GM12878 (cell line): ENCODE measurements around the gene METAP2. TPM values are rescaled to one million over a fixed set of nuclear protein-coding genes. Genes with fewer than 3 reads are reported as not detected.

Experiments
- ATAC-seq: fragments of 200-7000 bp; cut with Tn5 transposase; 3 replicates; pipeline ENCODE4 v1.9.1; 2020; ENCODE audit warnings: mild to moderate bottlenecking, moderate library complexity
- BruUV-seq: library from RNA; stranded (reverse); fragments of 400-500 nt; replicated peaks from 2 replicates; lab custom pipeline; 2021; lab: Mats Ljungman, UMichigan
- CTCF ChIA-PET: fragments of 300-600 bp; sonication (Branson Sonifier 250); formaldehyde crosslinking; extraction: SDS; loops from one replicate; lab custom pipeline; 2021; ENCODE audit warnings: inconsistent platforms; lab: Yijun Ruan, JAX
- POLR2A ChIA-PET: fragments of 350-600 bp; formaldehyde crosslinking; extraction: SDS; loops from one replicate; lab custom pipeline; 2021; ENCODE audit warnings: inconsistent platforms; lab: Charles Lee
- RAD21 ChIA-PET: fragments of 300-600 bp; sonication (Branson Sonifier 250); formaldehyde crosslinking; loops from one replicate; lab custom pipeline; 2023; ENCODE audit warnings: antibody characterized with exemption; ENCODE audit not compliant: unreplicated experiment; lab: Charles Lee
- SMC1A ChIA-PET: fragments of 300-600 bp; sonication (Branson Sonifier 250); formaldehyde crosslinking; loops from one replicate; lab custom pipeline; 2023; ENCODE audit not compliant: unreplicated experiment, uncharacterized antibody; lab: Charles Lee
- DNase-seq: peaks from one replicate; pipeline ENCODE4 v3.0.0-alpha.2; 2011; ENCODE audit warnings: low read depth, low spot score
- FAIRE-seq: peaks from 3 replicates; lab custom pipeline; 2011; peaks lifted over from hg19 to GRCh38; lab: Jason Lieb, UNC
- H2AFZ ChIP-seq: 2 replicates; pipeline ENCODE4 v1.6.0; 2011; ENCODE audit warnings: low read depth, low read length, control low read depth; ENCODE audit not compliant: control insufficient read depth
- H3K27ac ChIP-seq: 2 replicates; pipeline ENCODE4 v1.5.1; 2011; ENCODE audit warnings: control low read depth; ENCODE audit not compliant: control insufficient read depth, insufficient read depth
- H3K27me3 ChIP-seq, 2 experiments: replicated peaks in 1 of 2; 2 replicates each; pipeline versions ENCODE4 v1.6.0 to v1.6.1; 2011; ENCODE audit warnings: low read length in 1 of 2; ENCODE audit not compliant: control insufficient read depth in 2 of 2, insufficient read depth in 2 of 2
- H3K36me3 ChIP-seq, 2 experiments: 2 replicates each; pipeline ENCODE4 v1.5.1; 2011; ENCODE audit warnings: low read length in 1 of 2; ENCODE audit not compliant: control insufficient read depth in 2 of 2, insufficient read depth in 2 of 2
- H3K4me1 ChIP-seq: 2 replicates; pipeline ENCODE4 v1.6.1; 2011; ENCODE audit warnings: mild to moderate bottlenecking, low read length, moderate library complexity, mixed read lengths; ENCODE audit not compliant: control insufficient read depth, insufficient read depth
- H3K4me2 ChIP-seq: 2 replicates; pipeline ENCODE4 v1.6.0; 2011; ENCODE audit warnings: control low read depth; ENCODE audit not compliant: control insufficient read depth, insufficient read depth
- H3K4me3 ChIP-seq: fragments of 200-600 bp; sonication (generic); 2 replicates; pipeline ENCODE4 v1.5.1; 2016
- H3K79me2 ChIP-seq: 2 replicates; pipeline ENCODE4 v1.6.0; 2011; ENCODE audit warnings: low read length; ENCODE audit not compliant: control insufficient read depth, insufficient read depth
- H3K9ac ChIP-seq: 2 replicates; pipeline ENCODE4 v1.8.0; 2011; ENCODE audit warnings: low read length, control low read depth, mixed read lengths; ENCODE audit not compliant: control insufficient read depth, insufficient read depth
- H3K9me3 ChIP-seq: replicated peaks from 3 replicates; pipeline ENCODE4 v1.5.1; 2011; ENCODE audit warnings: mild to moderate bottlenecking, low read length; ENCODE audit not compliant: control insufficient read depth, insufficient read depth
- H4K20me1 ChIP-seq: 2 replicates; pipeline ENCODE4 v1.6.0; 2011; ENCODE audit not compliant: control insufficient read depth, insufficient read depth
- BCL11A ChIP-seq: IDR thresholded peaks from 2 replicates; pipeline ENCODE4 v1.6.1; 2011; ENCODE audit warnings: low read depth, low read length
- CBX3 ChIP-seq: fragments of 200-600 bp; sonication (generic); IDR thresholded peaks from 2 replicates; pipeline ENCODE4 v1.6.1; 2016; ENCODE audit warnings: low read depth, borderline replicate concordance
- E2F8 ChIP-seq: fragments of 450-650 bp; IDR thresholded peaks from 2 replicates; pipeline ENCODE4 v1.6.1; 2018; ENCODE audit warnings: mild to moderate bottlenecking, low read depth, moderate library complexity; ENCODE audit not compliant: partially characterized antibody
- ETV6 ChIP-seq, 2 experiments: fragments of 450-650 bp in 1 of 2; IDR thresholded peaks in 1 of 2; conservative IDR thresholded peaks in 1 of 2; 2 replicates each; pipeline ENCODE4 v1.6.1; 2014; ENCODE audit warnings: antibody characterized with exemption in 1 of 2, borderline replicate concordance in 1 of 2, low read depth in 1 of 2, mild to moderate bottlenecking in 1 of 2, moderate library complexity in 1 of 2
- IKZF2 ChIP-seq, 2 experiments: fragments of 450-650 bp; IDR thresholded peaks; 2 replicates each; pipeline ENCODE4 v1.6.1; 2017; ENCODE audit warnings: mild to moderate bottlenecking in 2 of 2, moderate library complexity in 2 of 2
- KLF5 ChIP-seq: fragments of 450-650 bp; IDR thresholded peaks from 2 replicates; pipeline ENCODE4 v1.6.1; 2014; ENCODE audit warnings: mild to moderate bottlenecking; ENCODE audit not compliant: partially characterized antibody
- MEF2A ChIP-seq: IDR thresholded peaks from 2 replicates; pipeline ENCODE4 v1.6.1; 2011; ENCODE audit warnings: low read depth, mild to moderate bottlenecking, low read length, moderate library complexity; ENCODE audit not compliant: insufficient read depth
- MEF2B ChIP-seq: fragments of 450-650 bp; IDR thresholded peaks from 2 replicates; pipeline ENCODE4 v1.6.1; 2018; ENCODE audit warnings: mild to moderate bottlenecking, moderate library complexity; ENCODE audit not compliant: partially characterized antibody, poor library complexity, severe bottlenecking
- NFIC ChIP-seq: IDR thresholded peaks from 2 replicates; pipeline ENCODE4 v1.6.1; 2012; ENCODE audit warnings: low read depth, mild to moderate bottlenecking, inconsistent platforms, low read length, moderate library complexity
- SMC3 ChIP-seq: IDR thresholded peaks from 2 replicates; pipeline ENCODE4 v1.6.1; 2011; ENCODE audit warnings: low read length, improper control_type of control experiment, borderline replicate concordance
- STAT1 ChIP-seq: fragments of 450-650 bp; conservative IDR thresholded peaks from 2 replicates; pipeline ENCODE4 v1.6.1; 2014; ENCODE audit warnings: antibody characterized with exemption, mild to moderate bottlenecking
- TCF3 ChIP-seq: IDR thresholded peaks from 2 replicates; pipeline ENCODE4 v1.6.1; 2012; ENCODE audit warnings: low read depth, mild to moderate bottlenecking, low read length, borderline replicate concordance; ENCODE audit not compliant: insufficient read depth
- WGBS: methylation state at CpG from one replicate; pipeline ENCODE4 v1.1.6; 2016; ENCODE audit warnings: low lambda C conversion rate; ENCODE audit not compliant: insufficient replicate concordance, insufficient coverage; ENCODE audit errors: missing lambda C conversion rate; 5-methylcytosine and 5-hydroxymethylcytosine counted together
- in situ Hi-C: fragments of 300-500 bp; cut with MboI; formaldehyde crosslinking; loops from 9 replicates; pipeline ENCODE4 v1.14.3; 2018; ENCODE audit warnings: mixed read lengths
- intact Hi-C: fragments of 100-400 bp; cut with micrococcal nuclease; formaldehyde crosslinking; loops from one replicate; pipeline ENCODE4 v1.14.2; 2022; ENCODE audit not compliant: unreplicated experiment
- polyA plus RNA-seq, 11 experiments: library from polyadenylated mRNA; depleted of rRNA in 4 of 11; unstranded in 6 of 11; stranded (reverse) in 5 of 11; fragments of >200 nt; fragmentation: Nextera tagmentation in 4 of 11; fragmentation: Illumina TruSeq in 1 of 11; extraction: Ambion mirVana in 4 of 11; extraction: Trizol in 1 of 11; gene quantifications; 1 replicate in 1 of 11; 2 replicates in 10 of 11; pipeline versions ENCODE4 v1.2.1 to v1.2.3, GENCODE V29; 2011 to 2016; ENCODE audit warnings: inconsistent platforms in 2 of 11, missing spikeins in 2 of 11, low read depth in 1 of 11
- total RNA-seq, 4 experiments: library from RNA; depleted of rRNA in 3 of 4; stranded (reverse); fragments of >200 nt in 3 of 4; fragmentation: Illumina TruSeq in 1 of 4; extraction: Trizol in 1 of 4; gene quantifications; 2 replicates each; pipeline versions ENCODE4 v1.2.1 to v1.2.3, GENCODE V29; 2013 to 2021

Gene METAP2
- total and polyA plus RNA-seq, 10 of the 15 experiments (the other 5 are each of a cell fraction or from before 2014, with no cell fraction given), result 50.7 to 132 (median 73.9) TPM

- FAIRE-seq (no peak), ATAC-seq (no peak), DNase-seq (no peak)
- intact Hi-C loops (no loop called here), in situ Hi-C loops (no loop called here)
- no TSS peak for BruUV-seq
- RAD21 ChIA-PET, result no interaction called here
- Histone ChIP-seq H4K20me1 (no peaks in the 10 kb centered on the region), H2AFZ (no peak overlapping the region), H3K4me2 (no peak overlapping the region), H3K79me2 (no peaks in the 10 kb centered on the region; the same call in 1 of the 2 replicates), H3K9me3 (peaks cover 9% of the 10 kb centered on the region; the same call in 2 of the 3 replicates), H3K4me1 (no peaks in the 10 kb centered on the region), H3K27me3 (no peaks in the 10 kb centered on the region), H3K9ac (no peak overlapping the region), H3K4me3 (no peak overlapping the region), H3K36me3 (peaks cover 6 to 31% of the 10 kb centered on the region in 2 experiments; a peak in 3 of 4 replicates), H3K27ac (no peak overlapping the region)
- SMC1A ChIA-PET, result no interaction called here
- CTCF ChIA-PET, result no interaction called here
- POLR2A ChIA-PET, result no interaction called here
- TF ChIP-seq NFIC (no peak), KLF5 (no peak), ETV6 (conservative IDR thresholded peaks at IDR 0.05 in 1 of 2, IDR thresholded peaks at IDR 0.05 in 1 of 2; ENCODE audit: borderline replicate concordance in 1 of 2, low read depth in 1 of 2) (no peak), CBX3 (no peak), IKZF2 (IDR thresholded peaks at IDR 0.05) (no peak), MEF2A (no peak), SMC3 (no peak), MEF2B (no peak), E2F8 (no peak), BCL11A (no peak), TCF3 (no peak), STAT1 (no peak)
- WGBS, result 95% methylated on average over 4 of the region's 4 CpGs
Observed at GRCh38 chr12:95497031-95497430, 23.1 kb downstream of the METAP2 start.
